Astrocyte of the cerebellum (primary cell): ENCODE data around the gene ARID1B.
A peak's percentile ranks its signal among the peaks of the same experiment; 100 is the strongest.

Experiments
- DNase-seq: peaks from one replicate; pipeline ENCODE4 v3.0.0-alpha.2; 2011; ENCODE audit warnings: low read depth
- H3K4me3 ChIP-seq: 2 replicates; pipeline ENCODE4 v1.5.1; 2011; ENCODE audit warnings: mild to moderate bottlenecking, low read depth, low read length, moderate library complexity
- CTCF ChIP-seq: IDR thresholded peaks from 2 replicates; pipeline ENCODE4 v1.5.1; 2012; ENCODE audit warnings: low read length, low read depth, moderate library complexity, mild to moderate bottlenecking; ENCODE audit errors: missing control alignments
- in situ Hi-C: cut with HindIII; loops from 2 replicates; pipeline ENCODE4 v1.10.0; 2017; ENCODE audit warnings: low sequenced_read_pairs

ARID1B gene

GRCh38 chr6:157224178-157224950 is 447.2 kb downstream of the ARID1B start:
- no peak for DNase-seq
- TF ChIP-seq CTCF, result no peak
- in situ Hi-C loops, result no loop called here
- H3K4me3 ChIP-seq, result no peak overlapping the region

GRCh38 chr6:157224951-157225574 is 447.9 kb downstream of the ARID1B start:
- DNase-seq, result no peak

GRCh38 chr6:157225575-157225995 is 448.4 kb downstream of the ARID1B start:
- no peak for DNase-seq
- H3K4me3 ChIP-seq, result no peak overlapping the region
- TF ChIP-seq CTCF, result no peak
- in situ Hi-C loops, result no loop called here

More at GRCh38 chr6:157224951-157225574, 447.9 kb downstream of the ARID1B start:
- no peak for TF ChIP-seq CTCF
- no peak overlapping the region for H3K4me3 ChIP-seq
- in situ Hi-C loops, result no loop called here

GRCh38 chr6:157226026-157226625 is 448.9 kb downstream of the ARID1B start:
- no peak overlapping the region for H3K4me3 ChIP-seq
- DNase-seq, result no peak
- in situ Hi-C loops, result no loop called here
- TF ChIP-seq CTCF, result no peak

- DNase-seq, result no peak
- TF ChIP-seq CTCF, result no peak
- in situ Hi-C loops, result no loop called here
- H3K4me3 ChIP-seq, result no peak overlapping the region
Measured at GRCh38 chr6:157226761-157227160, 449.6 kb downstream of the ARID1B start.

GRCh38 chr6:157227202-157228166 is 450.3 kb downstream of the ARID1B start:
- H3K4me3 ChIP-seq, result no peak overlapping the region
- TF ChIP-seq CTCF, result peak; percentile 23
- no peak for DNase-seq
- in situ Hi-C loops, result no loop called here
